HG03342 (cell line): Measurements from ENCODE around the gene BRF1.

Experiments used
- ATAC-seq: cut with Tn5 transposase; IDR thresholded peaks from one replicate; pipeline ENCODE4 v1.9.1; 2021; ENCODE audit warnings: mild to moderate bottlenecking, moderate library complexity; ENCODE audit not compliant: unreplicated experiment

Gene BRF1

GRCh38 chr14:105267820-105268548, 32.8 kb downstream of the BRF1 start:
- ATAC-seq, result no peak

- no peak for ATAC-seq
Observed at GRCh38 chr14:105261781-105262180, 39.0 kb downstream of the BRF1 start.

GRCh38 chr14:105260959-105261358, 39.8 kb downstream of the BRF1 start:
- ATAC-seq, result no peak

DNA sequence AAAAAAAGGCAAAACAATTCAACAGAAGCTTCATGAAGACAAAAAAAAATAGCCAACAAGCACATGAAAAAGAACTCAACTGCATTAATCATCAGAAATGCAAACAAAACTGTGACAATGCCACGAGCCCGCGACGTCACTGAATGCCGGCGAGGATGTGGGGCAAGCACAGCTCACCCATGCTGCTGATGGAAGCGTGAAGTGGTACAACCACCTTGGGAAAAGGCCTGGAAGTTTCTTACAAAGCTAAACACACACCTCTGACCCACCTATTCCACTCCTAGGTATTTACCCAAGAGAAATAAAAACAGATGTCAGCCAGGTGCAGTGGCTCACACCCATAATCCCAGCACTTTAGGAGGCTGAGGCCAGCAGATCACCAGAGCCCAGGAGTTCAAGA, 42.0 kb downstream of the BRF1 start:
- ATAC-seq, result no peak

DNA sequence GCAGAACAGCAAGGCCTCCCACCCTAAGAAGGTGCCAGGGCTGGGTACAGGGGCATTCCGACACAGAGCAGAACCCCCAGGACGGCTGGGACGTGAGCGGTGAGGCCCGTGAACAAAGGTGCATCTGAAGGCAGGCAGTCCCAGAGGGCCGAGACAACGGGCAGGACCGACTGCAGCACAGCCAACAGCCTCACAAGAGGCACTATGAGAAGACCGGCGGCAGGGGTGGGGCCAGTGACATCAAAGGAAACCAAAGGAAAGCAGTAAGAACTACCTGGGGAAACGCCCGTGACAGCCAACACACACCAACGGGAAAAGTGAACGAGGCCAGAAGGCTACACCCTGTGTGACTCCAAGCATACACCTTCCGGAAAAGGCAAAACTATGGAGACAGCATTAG, 43.3 kb downstream of the BRF1 start:
- ATAC-seq, result no peak

- no peak for ATAC-seq
Observed at GRCh38 chr14:105256292-105256960, 44.4 kb downstream of the BRF1 start.

GRCh38 chr14:105255021-105255507, 45.7 kb downstream of the BRF1 start:
- no peak for ATAC-seq

DNA sequence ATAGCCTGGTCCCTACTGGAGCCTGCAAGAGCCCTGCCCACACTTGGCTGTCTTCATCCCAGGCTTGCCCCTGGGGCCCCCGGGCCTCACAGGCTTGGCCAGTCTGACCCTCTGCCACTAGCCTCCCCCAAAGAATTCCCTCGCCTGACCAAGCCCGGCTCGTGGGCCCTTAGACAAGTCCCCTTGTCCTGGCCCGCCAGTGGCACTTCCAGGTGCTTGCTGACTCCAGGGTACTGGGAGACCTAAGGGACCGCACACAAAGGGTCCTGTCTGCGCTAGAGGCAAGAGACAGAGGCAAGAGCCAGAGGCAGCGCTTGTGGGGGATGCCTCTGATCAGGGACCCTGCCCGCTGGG, 47.5 kb downstream of the BRF1 start:
- no peak for ATAC-seq

GRCh38 chr14:105252552-105253328, 48.1 kb downstream of the BRF1 start:
- no peak for ATAC-seq

GRCh38 chr14:105251920-105252319, 48.9 kb downstream of the BRF1 start:
- ATAC-seq, result no peak

GRCh38 chr14:105250986-105251385, 49.8 kb downstream of the BRF1 start:
- no peak for ATAC-seq

- no peak for ATAC-seq
Observed at GRCh38 chr14:105250008-105250366, 50.8 kb downstream of the BRF1 start.

DNA sequence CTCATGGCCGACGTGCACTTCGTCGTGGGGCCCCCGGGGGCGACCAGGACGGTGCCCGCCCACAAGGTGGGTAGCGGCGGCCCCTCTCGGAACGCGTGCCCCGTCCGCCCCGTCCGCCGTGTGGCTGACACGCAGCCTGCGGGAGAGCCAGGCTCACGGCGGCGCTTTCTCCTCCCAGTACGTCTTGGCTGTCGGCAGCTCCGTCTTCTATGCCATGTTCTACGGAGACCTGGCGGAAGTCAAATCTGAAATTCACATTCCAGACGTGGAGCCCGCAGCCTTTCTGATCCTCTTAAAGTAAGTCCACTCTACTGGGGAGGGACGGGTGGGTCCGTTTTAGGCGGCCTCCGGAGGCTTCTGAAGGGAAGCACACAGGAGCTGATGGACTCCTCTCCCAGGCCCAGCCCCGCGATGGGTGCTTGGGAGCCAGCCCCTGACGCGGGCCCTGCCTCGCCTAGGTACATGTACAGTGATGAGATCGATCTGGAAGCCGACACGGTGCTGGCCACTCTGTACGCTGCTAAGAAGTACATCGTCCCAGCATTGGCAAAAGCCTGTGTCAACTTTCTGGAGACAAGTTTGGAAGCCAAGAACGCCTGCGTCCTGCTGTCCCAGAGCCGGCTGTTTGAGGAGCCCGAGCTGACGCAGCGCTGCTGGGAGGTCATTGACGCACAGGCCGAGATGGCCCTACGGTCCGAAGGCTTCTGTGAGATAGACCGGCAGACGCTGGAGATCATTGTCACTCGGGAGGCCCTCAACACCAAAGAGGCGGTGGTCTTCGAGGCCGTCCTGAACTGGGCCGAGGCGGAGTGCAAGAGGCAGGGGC, 51.4 kb downstream of the BRF1 start:
- ATAC-seq, result no peak

DNA sequence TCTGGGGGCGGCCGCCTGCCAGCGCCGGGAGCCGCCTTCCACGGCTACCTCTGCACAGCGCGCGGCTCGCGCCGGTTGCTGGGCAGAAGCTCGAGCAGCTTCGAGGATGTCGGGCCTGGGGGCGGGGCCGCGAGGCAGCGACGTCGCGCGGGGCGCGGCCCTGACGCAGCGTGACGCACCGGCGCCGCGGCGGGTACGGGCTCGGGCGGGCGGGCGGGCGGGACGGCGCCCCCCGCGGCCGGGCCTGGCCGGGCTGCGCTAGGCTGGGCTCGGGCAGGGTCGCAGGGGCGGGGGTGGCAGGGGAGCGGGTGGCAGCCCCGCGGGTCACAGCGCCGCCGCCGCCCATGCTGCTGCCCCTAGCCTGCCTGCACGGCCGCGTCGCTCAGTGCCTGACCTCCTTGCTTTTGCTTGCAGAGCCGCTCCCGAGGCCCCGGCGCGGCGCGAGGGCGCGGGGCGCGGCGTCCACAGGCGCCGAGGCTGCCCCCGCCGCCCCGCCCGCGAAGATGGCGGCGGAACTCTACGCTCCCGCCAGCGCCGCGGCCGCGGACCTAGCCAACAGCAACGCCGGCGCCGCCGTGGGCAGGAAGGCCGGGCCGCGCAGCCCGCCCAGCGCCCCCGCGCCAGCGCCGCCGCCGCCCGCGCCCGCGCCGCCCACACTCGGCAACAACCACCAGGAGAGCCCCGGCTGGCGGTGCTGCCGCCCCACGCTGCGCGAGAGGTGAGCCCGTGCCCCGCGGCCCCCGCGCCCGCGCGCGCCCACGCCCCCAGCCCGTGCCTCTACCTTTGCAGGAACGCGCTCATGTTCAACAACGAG, 52.2 kb downstream of the BRF1 start, which contains the start of gene BTBD6:
TSS of gene BTBD6 (plus strand) at position 166 of the 814 bp plus-strand sequence. CDS start at position 345, 179 bp downstream.
- ATAC-seq, result peak; percentile 90

GRCh38 chr14:105247715-105248367, 53.0 kb downstream of the BRF1 start:
- no peak for ATAC-seq

GRCh38 chr14:105247026-105247425, 53.8 kb downstream of the BRF1 start:
- ATAC-seq, result no peak

DNA sequence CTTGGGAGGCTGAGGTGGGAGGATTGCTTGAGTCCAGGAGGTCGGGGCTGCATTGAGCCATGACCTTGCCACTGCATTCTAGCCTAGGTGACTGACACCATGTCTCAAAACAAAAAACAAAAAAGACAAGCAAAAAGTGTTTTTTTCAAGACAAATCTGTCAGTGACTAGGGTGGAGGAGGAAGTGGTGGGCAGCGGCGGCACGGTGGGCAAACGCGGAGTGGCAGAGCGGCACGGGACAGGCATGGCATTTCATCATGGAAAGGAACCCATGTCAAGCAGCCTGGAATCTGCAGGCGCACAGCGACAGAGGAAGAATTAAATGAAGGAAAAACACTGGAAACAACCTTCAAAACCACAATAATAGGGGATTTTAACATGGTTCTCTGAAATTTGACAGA, 56.5 kb downstream of the BRF1 start:
- no peak for ATAC-seq

DNA sequence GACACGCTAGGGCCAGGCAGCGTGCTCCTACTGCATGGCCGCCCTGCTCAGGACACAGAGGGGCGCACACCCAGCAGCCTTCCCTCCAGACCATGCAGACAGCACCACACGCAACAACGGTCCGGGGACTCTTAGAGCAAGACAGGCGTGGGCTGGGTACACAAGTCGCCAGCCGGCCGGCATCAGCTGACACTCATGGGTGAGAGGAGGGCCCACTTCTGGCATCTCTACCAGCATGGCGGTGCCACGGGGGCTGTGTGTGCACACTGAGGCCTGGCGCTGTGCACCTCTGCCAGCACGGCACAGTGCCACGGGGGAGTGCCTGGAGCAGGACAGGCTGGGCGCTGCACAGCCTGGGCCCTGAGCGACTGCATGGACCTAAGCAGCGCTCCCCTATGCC, 59.2 kb downstream of the BRF1 start:
- no peak for ATAC-seq

GRCh38 chr14:105240811-105241576, 59.8 kb downstream of the BRF1 start:
- ATAC-seq, result no peak
